ENCODE results near the gene ENGASE. TPM values are rescaled to one million over a fixed set of nuclear protein-coding genes. Genes with fewer than 3 reads are reported as not detected.

Gene ENGASE
- total RNA-seq, 4 donors from 2014 or later = 57.6 to 336 (median 223) TPM

DNA sequence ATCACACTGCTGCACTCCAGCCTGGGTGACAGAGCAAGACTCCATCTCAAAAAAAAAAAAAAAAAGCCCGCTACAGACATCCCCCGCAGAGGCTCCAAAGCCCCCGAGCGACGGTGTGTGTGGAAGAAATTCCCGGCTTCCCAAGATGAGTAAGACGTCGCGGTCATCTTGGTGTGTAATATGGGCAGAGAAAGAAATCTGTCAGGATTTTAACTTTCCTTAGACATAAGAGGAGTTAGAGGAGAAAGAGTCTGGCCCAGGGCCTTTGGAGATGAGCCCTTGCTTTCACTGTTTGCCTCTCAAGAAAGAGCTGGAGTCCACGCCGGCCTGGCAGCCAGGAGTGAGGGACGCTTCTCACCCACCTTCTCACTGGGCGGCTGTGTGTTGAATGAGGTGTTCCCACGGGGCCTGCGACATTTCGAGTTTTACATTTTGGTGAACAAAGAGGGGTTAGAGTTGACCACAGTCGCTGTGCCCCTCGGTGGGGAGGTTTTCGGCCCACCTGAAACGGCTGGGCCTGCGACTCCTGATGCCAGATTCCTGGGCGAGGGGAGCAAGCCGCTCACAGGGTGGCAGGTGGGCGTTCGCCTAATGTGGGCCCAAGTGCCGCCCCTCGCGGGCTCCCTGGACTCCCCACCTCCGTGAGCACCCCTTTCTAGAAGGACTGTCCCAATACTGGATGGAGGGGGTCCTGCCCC, 32.8 kb upstream of the ENGASE start:
- Histone ChIP-seq H3K27ac (no peak overlapping the region), H3K27me3 (no peaks in the 10 kb centered on the region), H3K9me3 (no peaks in the 10 kb centered on the region), H3K36me3 (no peaks in the 10 kb centered on the region), H3K4me1 (peaks cover 0 to under 1% (median 0%) of the 10 kb centered on the region in 4 donors), H3K4me3 (no peak overlapping the region)
- no peak for DNase-seq
- TF ChIP-seq POLR2A (IDR thresholded peaks at IDR 0.05) = no peak
- TF ChIP-seq, protein P1, sequence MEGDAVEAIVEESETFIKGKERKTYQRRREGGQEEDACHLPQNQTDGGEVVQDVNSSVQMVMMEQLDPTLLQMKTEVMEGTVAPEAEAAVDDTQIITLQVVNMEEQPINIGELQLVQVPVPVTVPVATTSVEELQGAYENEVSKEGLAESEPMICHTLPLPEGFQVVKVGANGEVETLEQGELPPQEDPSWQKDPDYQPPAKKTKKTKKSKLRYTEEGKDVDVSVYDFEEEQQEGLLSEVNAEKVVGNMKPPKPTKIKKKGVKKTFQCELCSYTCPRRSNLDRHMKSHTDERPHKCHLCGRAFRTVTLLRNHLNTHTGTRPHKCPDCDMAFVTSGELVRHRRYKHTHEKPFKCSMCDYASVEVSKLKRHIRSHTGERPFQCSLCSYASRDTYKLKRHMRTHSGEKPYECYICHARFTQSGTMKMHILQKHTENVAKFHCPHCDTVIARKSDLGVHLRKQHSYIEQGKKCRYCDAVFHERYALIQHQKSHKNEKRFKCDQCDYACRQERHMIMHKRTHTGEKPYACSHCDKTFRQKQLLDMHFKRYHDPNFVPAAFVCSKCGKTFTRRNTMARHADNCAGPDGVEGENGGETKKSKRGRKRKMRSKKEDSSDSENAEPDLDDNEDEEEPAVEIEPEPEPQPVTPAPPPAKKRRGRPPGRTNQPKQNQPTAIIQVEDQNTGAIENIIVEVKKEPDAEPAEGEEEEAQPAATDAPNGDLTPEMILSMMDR (IDR thresholded peaks at IDR 0.05) = no peak

DNA sequence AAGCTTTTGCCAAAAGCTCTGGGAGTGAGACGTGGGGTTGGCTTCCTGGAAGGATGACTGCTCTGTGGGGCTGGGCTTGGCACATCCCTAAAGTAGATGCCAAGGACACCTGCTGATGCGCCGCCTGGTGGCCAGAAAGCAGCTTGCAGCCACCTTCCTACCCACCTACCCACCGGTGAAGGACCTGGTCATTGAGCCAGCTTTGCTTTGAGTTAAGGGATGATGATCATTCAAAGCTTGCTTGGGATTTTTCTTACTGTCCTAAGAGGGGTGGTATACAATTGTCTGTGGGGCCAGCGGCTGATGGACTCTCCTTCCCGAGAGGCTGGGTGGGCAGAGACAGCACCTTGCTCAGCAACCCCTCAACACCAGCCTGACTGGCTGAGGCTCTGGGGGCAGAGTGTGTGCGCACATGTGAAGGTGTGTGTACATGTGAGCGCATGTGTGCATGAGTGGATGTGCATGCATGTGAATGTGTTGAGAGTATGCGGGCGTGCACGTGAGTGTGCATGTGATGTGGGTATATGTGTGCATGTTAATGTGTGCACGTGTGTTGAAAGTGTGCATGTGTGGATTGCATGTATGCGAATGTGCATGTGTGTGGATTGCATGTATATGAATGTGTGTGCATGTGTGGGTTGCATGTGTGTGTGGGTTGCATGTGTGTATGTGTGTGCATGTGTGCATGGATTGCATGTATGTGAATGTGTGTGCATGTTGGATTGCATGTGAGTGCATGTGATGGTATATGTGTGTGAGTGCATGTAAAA, 32.0 kb upstream of the ENGASE start:
- no peak overlapping the region for H3K27ac ChIP-seq
- TF ChIP-seq, protein P1 (IDR thresholded peaks at IDR 0.05) = peak; percentile 66 to 91 (median 86)
- TF ChIP-seq POLR2A (IDR thresholded peaks at IDR 0.05) = no peak
- H3K4me1 ChIP-seq = no peaks in the 10 kb centered on the region
- no peaks in the 10 kb centered on the region for H3K9me3 ChIP-seq
- no peaks in the 10 kb centered on the region for H3K36me3 ChIP-seq
- no peak overlapping the region for H3K4me3 ChIP-seq
- no peaks in the 10 kb centered on the region for H3K27me3 ChIP-seq
- DNase-seq = peak; percentile 63 to 90 (median 83)

DNA sequence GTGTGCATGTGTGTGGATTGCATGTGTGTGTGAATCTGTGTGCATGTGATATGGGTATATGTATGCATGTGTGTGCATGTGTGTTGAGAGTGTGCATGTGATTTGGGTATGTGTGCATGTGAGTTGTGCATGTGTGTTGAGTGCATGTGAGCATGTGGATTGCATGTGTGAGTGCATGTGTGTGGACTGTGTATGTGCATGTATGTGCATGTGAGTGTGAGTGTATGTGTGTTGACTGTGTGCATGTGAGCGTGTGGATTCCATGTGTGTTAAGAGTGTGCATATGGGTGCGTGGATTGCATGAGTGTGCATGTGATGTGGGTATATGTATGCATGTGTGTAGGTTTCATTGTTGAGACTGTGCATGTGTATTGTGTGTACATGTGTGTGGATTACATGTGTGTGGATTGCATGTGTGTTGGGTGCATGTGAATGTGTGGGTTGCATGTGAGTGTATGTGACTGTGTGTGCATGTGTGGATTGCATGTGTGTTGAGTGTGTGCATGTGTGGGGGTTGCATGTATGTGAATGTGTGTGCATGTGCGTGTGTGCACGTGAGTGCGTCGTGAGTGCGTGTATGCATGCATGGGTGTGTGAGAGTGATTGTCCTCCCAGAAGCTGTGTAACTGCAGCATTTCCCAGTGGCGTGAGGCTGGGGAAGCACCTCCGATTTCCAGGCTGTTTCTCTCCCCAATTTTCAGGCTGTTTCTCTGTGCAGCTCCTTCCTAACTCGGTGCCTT, 31.3 kb upstream of the ENGASE start:
- H3K9me3 ChIP-seq = no peaks in the 10 kb centered on the region
- no peak overlapping the region for H3K4me3 ChIP-seq
- DNase-seq = no peak
- no peak overlapping the region for H3K27ac ChIP-seq
- TF ChIP-seq, protein P1 (IDR thresholded peaks at IDR 0.05) = no peak
- TF ChIP-seq POLR2A (IDR thresholded peaks at IDR 0.05) = no peak
- H3K4me1 ChIP-seq = peaks cover 0 to 5% (median 0%) of the 10 kb centered on the region in 4 donors
- H3K27me3 ChIP-seq = no peaks in the 10 kb centered on the region
- no peaks in the 10 kb centered on the region for H3K36me3 ChIP-seq

DNA sequence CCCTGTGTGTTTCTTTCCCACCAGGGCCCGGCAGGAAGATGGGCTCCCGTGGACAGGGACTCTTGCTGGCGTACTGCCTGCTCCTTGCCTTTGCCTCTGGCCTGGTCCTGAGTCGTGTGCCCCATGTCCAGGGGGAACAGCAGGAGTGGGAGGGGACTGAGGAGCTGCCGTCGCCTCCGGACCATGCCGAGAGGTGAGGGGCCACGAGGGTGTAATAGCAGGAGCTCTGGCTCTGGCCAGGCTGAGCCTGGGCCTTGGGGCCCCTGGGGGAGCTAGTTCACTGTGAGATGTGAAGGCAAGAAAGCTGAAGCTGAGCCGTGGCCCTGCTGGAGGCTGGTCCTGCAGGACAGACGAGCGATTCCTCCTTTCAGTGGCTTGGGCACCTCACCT, 30.7 kb upstream of the ENGASE start:
- H3K27ac ChIP-seq = no peak overlapping the region
- H3K4me3 ChIP-seq = no peak overlapping the region
- DNase-seq = peak in 1 of 3 donors; percentile 22
- H3K9me3 ChIP-seq = no peaks in the 10 kb centered on the region
- peaks cover 0 to 5% (median 0%) of the 10 kb centered on the region in 4 donors for H3K4me1 ChIP-seq
- TF ChIP-seq POLR2A (IDR thresholded peaks at IDR 0.05) = no peak
- TF ChIP-seq, protein P1 (IDR thresholded peaks at IDR 0.05) = no peak
- no peaks in the 10 kb centered on the region for H3K27me3 ChIP-seq
- no peaks in the 10 kb centered on the region for H3K36me3 ChIP-seq

DNA sequence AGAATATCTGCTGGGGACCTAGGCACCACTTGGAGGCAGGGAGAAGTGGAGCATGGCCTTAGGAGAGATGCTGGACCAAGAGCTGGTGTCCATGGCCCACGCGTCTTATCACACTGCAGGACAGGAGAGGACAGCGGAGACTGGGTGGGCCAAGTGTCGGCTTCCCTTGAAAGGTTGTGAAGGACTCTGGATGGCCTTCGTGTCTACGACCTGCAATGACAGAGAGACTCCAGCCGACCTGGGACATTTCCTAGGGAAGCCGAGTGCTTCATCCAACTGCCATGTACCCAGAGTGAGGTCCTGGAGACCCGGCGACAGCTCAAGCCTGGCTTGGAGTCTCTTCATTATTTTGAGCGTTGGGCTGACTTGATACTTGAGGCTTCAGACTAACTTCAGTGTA, 30.2 kb upstream of the ENGASE start:
- Histone ChIP-seq H3K27ac (no peak overlapping the region), H3K36me3 (no peaks in the 10 kb centered on the region), H3K9me3 (no peaks in the 10 kb centered on the region), H3K4me3 (no peak overlapping the region), H3K4me1 (peaks cover 0 to 5% (median 0%) of the 10 kb centered on the region in 4 donors), H3K27me3 (no peaks in the 10 kb centered on the region)
- DNase-seq = peak in 1 of 3 donors; percentile 33
- no peak for TF ChIP-seq POLR2A (IDR thresholded peaks at IDR 0.05)

Data from Peyer's patch (tissue), 4 donors.